GM23248 (cell line): ENCODE measurements around the gene NYNRIN. TPM values are rescaled to one million over a fixed set of nuclear protein-coding genes. Genes with fewer than 3 reads are reported as not detected.

Source experiments
- DNase-seq: peaks from one replicate; pipeline ENCODE4 v3.0.0-alpha.2; 2015
- H2AFZ ChIP-seq: fragments of 200-600 bp; sonication (generic); 2 replicates; pipeline ENCODE4 v1.6.1; 2016; ENCODE audit warnings: antibody characterized with exemption
- H3F3A ChIP-seq: fragments of 200-600 bp; sonication (generic); 2 replicates; pipeline ENCODE4 v1.6.1; 2016; ENCODE audit warnings: mild to moderate bottlenecking, antibody characterized with exemption, mixed run types; ENCODE audit not compliant: insufficient read depth
- H3K27ac ChIP-seq: fragments of 200-600 bp; sonication (generic); 2 replicates; pipeline ENCODE4 v1.5.1; 2016; ENCODE audit warnings: mild to moderate bottlenecking
- H3K27me3 ChIP-seq: fragments of 200-600 bp; sonication (generic); replicated peaks from 2 replicates; pipeline ENCODE4 v1.6.1; 2016; ENCODE audit warnings: mild to moderate bottlenecking; ENCODE audit not compliant: insufficient read depth
- H3K36me3 ChIP-seq: fragments of 200-600 bp; sonication (generic); 2 replicates; pipeline ENCODE4 v1.6.1; 2016; ENCODE audit warnings: low read depth, mild to moderate bottlenecking
- H3K4me1 ChIP-seq: fragments of 200-600 bp; sonication (generic); 2 replicates; pipeline ENCODE4 v1.6.1; 2016; ENCODE audit warnings: mild to moderate bottlenecking; ENCODE audit not compliant: insufficient read depth
- H3K4me2 ChIP-seq: fragments of 200-600 bp; sonication (generic); one replicate; pipeline ENCODE4 v1.6.1; 2016; ENCODE audit warnings: mild to moderate bottlenecking; ENCODE audit not compliant: unreplicated experiment
- H3K4me3 ChIP-seq: fragments of 200-600 bp; sonication (generic); 2 replicates; pipeline ENCODE4 v1.5.1; 2016; ENCODE audit warnings: mild to moderate bottlenecking
- H3K79me2 ChIP-seq: fragments of 200-600 bp; sonication (generic); 2 replicates; pipeline ENCODE4 v1.6.1; 2016; ENCODE audit warnings: mild to moderate bottlenecking; ENCODE audit not compliant: insufficient read depth
- H3K9ac ChIP-seq: fragments of 200-600 bp; sonication (generic); 2 replicates; pipeline ENCODE4 v1.6.1; 2016; ENCODE audit warnings: mild to moderate bottlenecking
- H3K9me2 ChIP-seq: fragments of 200-600 bp; sonication (generic); 2 replicates; pipeline ENCODE4 v1.6.1; 2016; ENCODE audit warnings: mixed run types, mild to moderate bottlenecking, moderate library complexity; ENCODE audit not compliant: insufficient read depth
- H3K9me3 ChIP-seq: fragments of 200-600 bp; sonication (generic); one replicate; pipeline ENCODE4 v1.6.1; 2017; ENCODE audit warnings: low read depth
- H4K20me1 ChIP-seq: fragments of 200-600 bp; sonication (generic); 2 replicates; pipeline ENCODE4 v1.6.0; 2016; ENCODE audit not compliant: insufficient read depth
- EZH2 ChIP-seq: fragments of 200-600 bp; sonication (generic); IDR thresholded peaks from 2 replicates; pipeline ENCODE4 v1.6.1; 2018; ENCODE audit warnings: antibody characterized with exemption, mild to moderate bottlenecking; ENCODE audit not compliant: insufficient read depth, poor library complexity, severe bottlenecking
- EZH2phosphoT487 ChIP-seq: fragments of 200-600 bp; sonication (generic); IDR thresholded peaks from 2 replicates; pipeline ENCODE4 v1.6.1; 2018; ENCODE audit warnings: antibody characterized with exemption, moderate library complexity, mild to moderate bottlenecking, low read depth; ENCODE audit not compliant: insufficient read depth
- WGBS, 2 experiments: methylation state at CpG; one replicate each; pipeline ENCODE4 v1.1.6; 2015 to 2017; ENCODE audit warnings: low lambda C conversion rate in 2 of 2, low coverage in 1 of 2; ENCODE audit errors: missing lambda C conversion rate in 2 of 2; 5-methylcytosine and 5-hydroxymethylcytosine counted together
- in situ Hi-C: fragments of 300-500 bp; cut with MboI; formaldehyde crosslinking; loops from 2 replicates; pipeline ENCODE4 v1.15.0; 2020
- polyA plus RNA-seq: library from polyadenylated mRNA; unstranded; fragments of >200 nt; fragmentation: Nextera tagmentation; extraction: Ambion mirVana; gene quantifications from 2 replicates; pipeline ENCODE4 v1.2.1, GENCODE V29; 2016
- total RNA-seq: library from RNA; depleted of rRNA; stranded (reverse); fragments of >200 nt; shearing (Covaris generic); gene quantifications from 2 replicates; pipeline ENCODE4 v1.2.3, GENCODE V29; 2014

The NYNRIN gene
- total and polyA plus RNA-seq, 2 experiments from 2014 or later, result 2.2 to 4.4 TPM

- in situ Hi-C loops, result no loop called here
- Histone ChIP-seq H3K9me3 (no peaks in the 10 kb centered on the region), H3K4me2 (no peak overlapping the region), H3K36me3 (no peaks in the 10 kb centered on the region), H3K4me3 (no peak overlapping the region), H3K27me3 (no peaks in the 10 kb centered on the region), H3K9me2 (no peaks in the 10 kb centered on the region), H4K20me1 (no peaks in the 10 kb centered on the region), H3K27ac (no peak overlapping the region), H3K4me1 (no peaks in the 10 kb centered on the region), H3K79me2 (no peaks in the 10 kb centered on the region), H2AFZ (no peak overlapping the region), H3K9ac (no peak overlapping the region), H3F3A (no peaks in the 10 kb centered on the region)
- DNase-seq, result no peak
- TF ChIP-seq EZH2 (no peak), EZH2phosphoT487 (no peak)
- 86 to 89% methylated on average over 14 to 15 of the region's 15 CpGs for whole genome bisulfite sequencing, 2 experiments
Measured at GRCh38 chr14:24414732-24415420, 16.1 kb downstream of the NYNRIN start.

- Histone ChIP-seq H3K9me3 (no peaks in the 10 kb centered on the region), H3K4me1 (no peaks in the 10 kb centered on the region), H3K9ac (no peak overlapping the region), H3K79me2 (no peaks in the 10 kb centered on the region), H4K20me1 (no peaks in the 10 kb centered on the region), H2AFZ (no peak overlapping the region), H3K27ac (no peak overlapping the region), H3K4me3 (no peak overlapping the region), H3F3A (no peaks in the 10 kb centered on the region), H3K4me2 (no peak overlapping the region), H3K36me3 (no peaks in the 10 kb centered on the region), H3K27me3 (no peaks in the 10 kb centered on the region), H3K9me2 (no peaks in the 10 kb centered on the region)
- 86 to 87% methylated on average over 23 to 25 of the region's 25 CpGs for WGBS, 2 experiments
- no peak for TF ChIP-seq EZH2
- TF ChIP-seq EZH2phosphoT487, result no peak
- no peak for DNase-seq
- in situ Hi-C loops, result no loop called here
Measured at GRCh38 chr14:24415421-24416253, 16.8 kb downstream of the NYNRIN start.

- H3K4me1 ChIP-seq, result no peaks in the 10 kb centered on the region
- in situ Hi-C loops, result no loop called here
- H3K79me2 ChIP-seq, result no peaks in the 10 kb centered on the region
- no peak overlapping the region for H3K9ac ChIP-seq
- no peaks in the 10 kb centered on the region for H3K36me3 ChIP-seq
- 51 to 59% methylated on average over 19 of the region's 19 CpGs for WGBS, 2 experiments
- no peaks in the 10 kb centered on the region for H3F3A ChIP-seq
- no peaks in the 10 kb centered on the region for H3K27me3 ChIP-seq
- no peak for DNase-seq
- no peak overlapping the region for H3K4me2 ChIP-seq
- H3K9me3 ChIP-seq, result no peaks in the 10 kb centered on the region
- H4K20me1 ChIP-seq, result no peaks in the 10 kb centered on the region
- no peak overlapping the region for H3K4me3 ChIP-seq
- TF ChIP-seq EZH2phosphoT487, result no peak
- H2AFZ ChIP-seq, result no peak overlapping the region
- no peak overlapping the region for H3K27ac ChIP-seq
- no peaks in the 10 kb centered on the region for H3K9me2 ChIP-seq
Measured at GRCh38 chr14:24416254-24416931, 17.6 kb downstream of the NYNRIN start.

- no peak overlapping the region for H3K9ac ChIP-seq
- no peaks in the 10 kb centered on the region for H3F3A ChIP-seq
- H3K9me2 ChIP-seq, result no peaks in the 10 kb centered on the region
- DNase-seq, result no peak
- no peaks in the 10 kb centered on the region for H3K4me1 ChIP-seq
- in situ Hi-C loops, result no loop called here
- no peaks in the 10 kb centered on the region for H3K27me3 ChIP-seq
- 59 to 60% methylated on average over 16 of the region's 16 CpGs for WGBS, 2 experiments
- TF ChIP-seq EZH2 (no peak), EZH2phosphoT487 (no peak)
- H3K4me3 ChIP-seq, result no peak overlapping the region
- H2AFZ ChIP-seq, result no peak overlapping the region
- no peak overlapping the region for H3K4me2 ChIP-seq
- H3K27ac ChIP-seq, result no peak overlapping the region
- H3K79me2 ChIP-seq, result no peaks in the 10 kb centered on the region
- no peaks in the 10 kb centered on the region for H4K20me1 ChIP-seq
- no peaks in the 10 kb centered on the region for H3K36me3 ChIP-seq
- no peaks in the 10 kb centered on the region for H3K9me3 ChIP-seq
Measured at GRCh38 chr14:24416932-24417619, 18.3 kb downstream of the NYNRIN start.
